NCI-H2029 (cell line): ENCODE results near the gene HMMR.
"Not testable (repeated sequence)": the region's sequence is repeated elsewhere in the genome, so short reads cannot be mapped to it uniquely, and the experiment has no call there.

Experiments used
- DNase-seq: peaks from one replicate; lab custom pipeline; 2025; lab: John Stamatoyannopoulos, UW

HMMR gene

DNA sequence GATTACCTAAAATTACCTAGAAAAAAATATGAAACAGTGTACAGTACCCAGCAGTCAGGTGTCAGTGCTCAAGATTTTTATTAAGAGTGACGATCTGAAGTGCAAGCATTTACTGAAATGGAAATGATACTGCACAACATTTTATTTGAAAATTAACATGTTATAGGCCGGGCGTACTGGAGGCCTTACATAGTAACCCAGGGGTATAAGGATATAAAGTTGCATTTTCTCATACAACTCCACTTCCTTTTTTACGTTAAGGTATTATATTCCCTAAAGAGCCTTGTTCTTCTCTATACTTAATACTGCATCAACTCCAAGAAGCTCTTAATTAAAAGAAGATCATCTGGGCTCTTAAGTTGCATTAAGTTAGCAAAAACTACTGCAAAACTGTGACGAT lies 48.3 kb downstream of the HMMR start:
- DNase-seq: no peak

GRCh38 chr5:163509291-163509951 lies 49.0 kb downstream of the HMMR start:
- DNase-seq: no peak

GRCh38 chr5:163512526-163512925 lies 52.1 kb downstream of the HMMR start:
- DNase-seq: no peak

GRCh38 chr5:163525096-163525495 lies 64.7 kb downstream of the HMMR start:
- DNase-seq: no peak

GRCh38 chr5:163529698-163530097 lies 69.3 kb downstream of the HMMR start:
- DNase-seq: no peak

DNA sequence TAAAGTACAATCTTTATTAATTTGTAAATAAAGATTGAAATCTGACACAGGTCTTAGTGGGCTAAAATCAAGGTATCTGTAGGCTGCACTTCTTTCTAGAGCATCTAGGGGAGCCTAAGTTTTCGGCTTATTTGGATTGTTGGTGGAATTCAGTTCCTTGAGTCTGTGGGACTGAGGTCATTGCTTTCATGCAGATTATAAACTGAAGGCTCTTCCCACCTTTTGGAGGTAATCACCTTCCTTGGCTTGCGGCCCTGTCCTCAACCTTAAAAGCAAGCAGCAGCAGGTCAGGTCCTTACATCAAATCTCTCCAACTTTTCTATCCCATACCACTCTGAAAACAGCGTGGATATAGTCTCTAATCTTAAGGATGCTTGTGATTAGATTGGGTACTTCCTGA lies 70.8 kb downstream of the HMMR start:
- no peak for DNase-seq

DNA sequence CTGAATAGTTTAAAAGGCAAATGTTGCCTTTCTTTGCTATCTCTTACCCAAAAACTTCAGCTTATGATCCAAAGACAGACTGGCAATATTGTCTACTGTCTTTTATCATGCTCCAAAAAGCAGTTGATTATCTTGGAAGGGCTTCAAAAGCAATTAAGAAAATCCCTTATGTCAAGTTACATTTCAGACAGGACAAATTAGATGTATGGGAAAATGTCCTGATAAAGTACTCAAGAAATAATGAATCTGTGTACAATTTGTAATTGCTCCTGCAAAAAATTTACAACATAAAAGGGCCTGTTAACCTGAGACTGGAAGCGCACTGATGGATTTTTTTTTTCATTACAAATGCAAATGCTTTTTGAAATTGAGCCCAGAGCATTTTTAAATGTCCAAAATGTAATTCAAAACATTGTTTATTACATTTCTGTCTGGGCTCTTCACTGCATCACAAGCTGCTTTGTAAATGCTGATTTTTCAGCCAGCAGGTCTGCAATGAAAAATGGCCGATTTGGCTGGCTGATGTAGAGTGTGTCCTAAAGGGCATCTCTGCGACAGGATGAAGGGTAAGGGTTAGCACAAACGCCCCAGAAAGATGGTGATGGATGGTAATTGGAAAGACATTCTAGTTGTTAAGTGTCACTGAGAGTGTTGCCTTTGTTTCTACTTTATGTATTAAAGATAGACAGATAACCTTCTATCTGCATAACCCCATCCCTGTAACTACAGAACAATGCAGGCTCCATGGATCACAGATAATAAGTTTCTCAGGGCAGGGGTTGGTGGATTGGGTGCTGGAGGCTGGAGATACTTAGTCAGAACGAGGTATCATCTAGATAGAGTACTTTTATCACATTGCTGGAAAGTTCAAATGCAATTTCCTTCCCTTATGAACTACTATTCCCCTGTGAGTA lies 72.0 kb downstream of the HMMR start:
- DNase-seq: no peak

DNA sequence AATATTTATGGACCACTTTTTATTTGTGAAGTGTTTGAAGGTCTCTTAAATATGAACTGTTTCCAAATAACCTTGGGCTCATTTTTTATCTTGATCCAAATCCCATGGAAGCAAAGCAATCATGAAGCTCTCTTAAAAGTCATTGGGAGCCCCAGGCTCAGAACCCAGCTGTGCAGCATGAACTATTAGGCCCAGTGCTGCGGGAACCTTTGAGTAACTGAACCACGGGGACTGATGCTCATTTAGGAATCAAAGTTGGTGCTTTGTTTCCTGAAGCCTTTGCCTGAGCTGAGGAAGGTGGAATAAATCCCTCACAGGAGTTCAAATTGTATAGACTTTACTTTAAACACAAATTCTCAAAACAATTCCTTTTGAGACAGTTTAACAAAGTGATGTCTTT lies 72.8 kb downstream of the HMMR start:
- no peak for DNase-seq

GRCh38 chr5:163534492-163535094 lies 74.2 kb downstream of the HMMR start:
- no peak for DNase-seq

GRCh38 chr5:163535290-163535689 lies 74.9 kb downstream of the HMMR start:
- no peak for DNase-seq

GRCh38 chr5:163536442-163536841 lies 76.0 kb downstream of the HMMR start:
- not testable (repeated sequence) for DNase-seq

GRCh38 chr5:163540696-163541095 lies 80.3 kb downstream of the HMMR start:
- no peak for DNase-seq
